Ascending aorta (tissue), 2 donors: ENCODE results near the gene ITFG2. TPM values are rescaled to one million over a fixed set of nuclear protein-coding genes. Genes with fewer than 3 reads are reported as not detected.

Source experiments
- DNase-seq, 2 donors: peaks; one replicate each; pipeline ENCODE4 v3.0.0-alpha.2; 2019; ENCODE audit warnings: low spot score in 2 of 2
- H3K27ac ChIP-seq, 2 donors: fragments of 200-600 bp; sonication (generic); one replicate each; pipeline ENCODE4 v1.5.1; 2016 to 2017; ENCODE audit warnings: mild to moderate bottlenecking in 1 of 2
- H3K27me3 ChIP-seq: fragments of 200-600 bp; sonication (generic); one replicate; pipeline ENCODE4 v1.5.1; 2017
- H3K36me3 ChIP-seq, 2 donors: fragments of 200-600 bp; sonication (generic); one replicate each; pipeline ENCODE4 v1.5.1; 2016
- H3K4me1 ChIP-seq, 2 donors: fragments of 200-600 bp; sonication (generic); one replicate each; pipeline ENCODE4 v1.5.1; 2016 to 2017; ENCODE audit warnings: mild to moderate bottlenecking in 1 of 2
- H3K4me3 ChIP-seq, 2 donors: fragments of 200-600 bp; sonication (generic); one replicate each; pipeline ENCODE4 v1.5.1; 2016 to 2017; ENCODE audit warnings: mild to moderate bottlenecking in 1 of 2
- H3K9me3 ChIP-seq, 2 donors: fragments of 200-600 bp; sonication (generic); one replicate each; pipeline ENCODE4 v1.5.1; 2016
- CTCF ChIP-seq, 3 experiments: fragments of 200-600 bp in 2 of 3; fragments of 450-650 bp in 1 of 3; sonication (generic) in 2 of 3; IDR thresholded peaks; one replicate each; pipeline ENCODE4 v1.5.1; 2016 to 2019; ENCODE audit warnings: antibody characterized with exemption in 3 of 3, mild to moderate bottlenecking in 1 of 3, moderate library complexity in 1 of 3
- intact Hi-C: fragments of 100-400 bp; cut with DNase I; formaldehyde crosslinking; loops from one replicate; pipeline ENCODE4 v1.15.1; 2023
- total RNA-seq: library from RNA; depleted of rRNA; stranded (reverse); fragments of >200 nt; gene quantifications from one replicate; pipeline ENCODE4 v1.1.0, GENCODE V29; 2016

ITFG2 gene
- total RNA-seq, 1 donor from 2014 or later: 19.9 TPM

DNA sequence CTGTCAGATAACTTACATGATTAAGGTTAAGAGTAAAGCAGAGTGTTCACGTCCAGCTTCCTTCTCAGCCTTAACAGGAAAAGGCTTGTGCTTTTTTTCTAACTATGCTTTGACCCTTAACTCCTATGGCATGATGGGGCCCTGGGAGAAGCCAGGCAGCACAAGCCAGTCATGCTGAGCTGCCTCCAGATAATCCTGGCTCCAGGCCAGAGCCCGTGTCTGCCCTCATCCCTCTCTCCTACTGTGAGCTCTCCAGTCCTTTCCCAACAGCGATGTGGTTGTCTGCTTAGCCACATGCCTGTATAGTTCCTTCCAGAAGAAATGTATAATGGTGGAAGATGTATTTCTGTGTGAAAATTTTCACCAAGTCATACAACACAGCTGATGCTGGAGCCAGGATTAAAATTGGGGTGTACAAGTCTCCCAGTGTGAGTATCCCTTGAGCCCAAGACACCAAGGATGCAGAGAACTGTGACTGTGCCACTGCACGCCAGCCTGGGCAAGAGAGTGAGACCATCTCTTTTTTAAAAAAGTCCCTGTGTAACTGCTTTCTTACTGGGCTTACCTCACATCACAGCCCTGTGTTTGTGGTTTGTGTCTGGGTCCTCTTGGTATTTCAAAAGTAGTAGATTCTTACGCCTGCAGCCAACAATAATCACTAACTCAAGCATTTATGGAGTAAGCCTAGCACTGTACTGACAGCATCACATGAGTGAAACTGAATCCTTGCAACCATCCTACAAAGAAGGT is 7.9 kb upstream of the ITFG2 start:
- no peak for TF ChIP-seq CTCF (IDR thresholded peaks at IDR 0.05)
- Histone ChIP-seq H3K9me3 (no peaks in the 10 kb centered on the region), H3K4me3 (no peak overlapping the region), H3K36me3 (peaks cover 44 to 58% of the 10 kb centered on the region in 2 donors), H3K4me1 (peaks cover 0 to 2% of the 10 kb centered on the region in 2 donors), H3K27ac (peak overlapping the region; percentile 8 to 36), H3K27me3 (no peaks in the 10 kb centered on the region)
- peak in 1 of 2 donors; percentile 69 for DNase-seq
- intact Hi-C loops: no loop called here

DNA sequence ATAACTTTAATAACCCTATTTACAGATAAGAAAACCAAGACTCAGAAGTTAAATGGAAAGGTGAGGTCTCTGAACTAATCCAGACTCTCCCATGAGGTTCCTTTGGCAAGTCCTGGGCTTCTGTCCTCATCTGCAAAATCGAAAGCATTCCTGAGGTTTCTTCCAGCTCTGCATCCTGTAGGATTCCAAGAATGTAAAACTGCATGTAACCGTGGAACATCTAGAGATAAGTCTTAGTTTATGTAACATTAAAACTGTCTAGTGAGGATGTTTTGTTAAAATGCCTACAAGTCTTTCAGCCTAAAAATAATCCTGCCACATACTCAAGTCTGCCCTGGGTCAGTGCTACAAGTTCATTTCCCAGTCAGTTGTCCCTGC is 7.3 kb upstream of the ITFG2 start:
- no peak for DNase-seq
- peaks cover 0 to 2% of the 10 kb centered on the region in 2 donors for H3K4me1 ChIP-seq
- intact Hi-C loops: no loop called here
- no peak overlapping the region for H3K27ac ChIP-seq
- no peak for TF ChIP-seq CTCF (IDR thresholded peaks at IDR 0.05)
- H3K27me3 ChIP-seq: no peaks in the 10 kb centered on the region
- no peak overlapping the region for H3K4me3 ChIP-seq
- peaks cover 39 to 53% of the 10 kb centered on the region in 2 donors for H3K36me3 ChIP-seq
- H3K9me3 ChIP-seq: no peaks in the 10 kb centered on the region

- Histone ChIP-seq H3K9me3 (no peaks in the 10 kb centered on the region), H3K27me3 (no peaks in the 10 kb centered on the region), H3K27ac (no peak overlapping the region), H3K4me3 (no peak overlapping the region), H3K36me3 (peaks cover 23 to 37% of the 10 kb centered on the region in 2 donors), H3K4me1 (peaks cover 0 to 2% of the 10 kb centered on the region in 2 donors)
- no peak for DNase-seq
- no peak for TF ChIP-seq CTCF (IDR thresholded peaks at IDR 0.05)
- intact Hi-C loops: no loop called here
Observed at GRCh38 chr12:2806700-2807099, 5.8 kb upstream of the ITFG2 start.

GRCh38 chr12:2811801-2812200 is 667 bp upstream of the ITFG2 start:
- intact Hi-C loops: loop anchor here (2.0 kb wide), 2 partner anchors 17 to 79 kb away; partner anchors contain the start of genes FKBP4 and TULP3
- Histone ChIP-seq H3K9me3 (no peaks in the 10 kb centered on the region), H3K36me3 (no peaks in the 10 kb centered on the region), H3K27me3 (no peaks in the 10 kb centered on the region), H3K4me3 (peak overlapping the region; percentile 83 to 85), H3K4me1 (peaks cover 0 to 14% of the 10 kb centered on the region in 2 donors), H3K27ac (no peak overlapping the region)
- no peak for TF ChIP-seq CTCF (IDR thresholded peaks at IDR 0.05)
- DNase-seq: no peak

- DNase-seq: no peak
- no peaks in the 10 kb centered on the region for H3K9me3 ChIP-seq
- H3K4me3 ChIP-seq: peak overlapping the region; percentile 83 to 85
- peaks cover 0 to 14% of the 10 kb centered on the region in 2 donors for H3K4me1 ChIP-seq
- no peaks in the 10 kb centered on the region for H3K27me3 ChIP-seq
- H3K27ac ChIP-seq: peak overlapping the region; percentile 88 to 90
- peak; percentile 14 to 57 (median 32) for TF ChIP-seq CTCF (IDR thresholded peaks at IDR 0.05)
- peaks cover 7 to 9% of the 10 kb centered on the region in 2 donors for H3K36me3 ChIP-seq
- intact Hi-C loops: loop anchor here (2.0 kb wide), 2 partner anchors 19 to 77 kb away; partner anchors contain the start of genes FKBP4 and TULP3
Observed at GRCh38 chr12:2813214-2814185, 1.0 kb downstream of the ITFG2 start.
